ENCODE data around the gene RHEX.

RHEX gene

GRCh38 chr1:206089341-206089740 is 36.4 kb downstream of the RHEX start:
- no peak for DNase-seq (ENCODE audit: low read depth)

- DNase-seq (ENCODE audit: low read depth): no peak
These were observed 41.1 kb downstream of the RHEX start for GRCh38 chr1:206094024-206094423.

GRCh38 chr1:206097381-206097780 is 44.4 kb downstream of the RHEX start:
- DNase-seq (ENCODE audit: low read depth): no peak

GRCh38 chr1:206098242-206098919 is 45.4 kb downstream of the RHEX start:
- no peak for DNase-seq (ENCODE audit: low read depth)

GRCh38 chr1:206100226-206100815 is 47.3 kb downstream of the RHEX start:
- DNase-seq (ENCODE audit: low read depth): no peak

- no peak for DNase-seq (ENCODE audit: low read depth)
These were observed 48.5 kb downstream of the RHEX start for GRCh38 chr1:206101351-206102045.

GRCh38 chr1:206102292-206102936 is 49.4 kb downstream of the RHEX start:
- no peak for DNase-seq (ENCODE audit: low read depth)

GRCh38 chr1:206103979-206104378 is 51.0 kb downstream of the RHEX start:
- DNase-seq (ENCODE audit: low read depth): no peak

- no peak for DNase-seq (ENCODE audit: low read depth)
These were observed 52.6 kb downstream of the RHEX start for GRCh38 chr1:206105464-206105995.

- DNase-seq (ENCODE audit: low read depth): peak; percentile 72
These were observed 53.6 kb downstream of the RHEX start for GRCh38 chr1:206106328-206107167.

- DNase-seq (ENCODE audit: low read depth): no peak
These were observed 54.2 kb downstream of the RHEX start for GRCh38 chr1:206107168-206107544.

GRCh38 chr1:206108635-206109034 is 55.7 kb downstream of the RHEX start:
- no peak for DNase-seq (ENCODE audit: low read depth)

GRCh38 chr1:206109718-206110117 is 56.7 kb downstream of the RHEX start:
- no peak for DNase-seq (ENCODE audit: low read depth)

- no peak for DNase-seq (ENCODE audit: low read depth)
These were observed 57.2 kb downstream of the RHEX start for GRCh38 chr1:206110161-206110560.

GRCh38 chr1:206110820-206111219 is 57.8 kb downstream of the RHEX start:
- DNase-seq (ENCODE audit: low read depth): no peak

GRCh38 chr1:206111271-206111927 is 58.4 kb downstream of the RHEX start:
- no peak for DNase-seq (ENCODE audit: low read depth)

GRCh38 chr1:206112600-206113301 is 59.8 kb downstream of the RHEX start:
- no peak for DNase-seq (ENCODE audit: low read depth)

GRCh38 chr1:206114692-206115640 is 62.0 kb downstream of the RHEX start:
- DNase-seq (ENCODE audit: low read depth): no peak

GRCh38 chr1:206115791-206116190 is 62.8 kb downstream of the RHEX start:
- no peak for DNase-seq (ENCODE audit: low read depth)

Measured in activated T-cell treated with anti-CD3 and anti-CD28 coated beads for 24 hours (primary cell).